MV-4-11 (cell line): ENCODE measurements around the gene GALNT2.

ENCODE experiments used
- DNase-seq: peaks from one replicate; lab custom pipeline; 2025; lab: John Stamatoyannopoulos, UW

Gene GALNT2

DNA sequence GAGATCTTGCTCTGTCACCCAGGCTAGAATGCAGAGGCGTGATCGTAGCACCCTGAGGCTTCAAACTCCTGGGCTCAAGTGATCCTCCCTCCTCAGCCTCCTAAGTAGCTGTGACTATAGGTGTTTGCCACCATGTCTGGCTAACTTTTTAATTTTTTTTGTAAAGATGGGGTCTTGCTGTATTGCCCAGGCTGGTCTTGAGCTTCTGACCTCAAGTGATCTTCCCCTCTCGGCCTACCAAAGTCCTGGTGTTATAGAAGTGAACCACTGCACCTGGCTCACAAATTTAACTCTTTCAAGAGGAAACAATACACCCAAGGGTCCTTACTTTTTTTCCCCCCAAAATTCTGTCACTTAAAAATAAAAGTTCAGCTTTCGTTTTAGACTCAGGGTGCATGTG is 62.3 kb downstream of the GALNT2 start:
- DNase-seq, result no peak

- DNase-seq, result no peak
Observed at GRCh38 chr1:230130172-230130944, 63.3 kb downstream of the GALNT2 start.

DNA sequence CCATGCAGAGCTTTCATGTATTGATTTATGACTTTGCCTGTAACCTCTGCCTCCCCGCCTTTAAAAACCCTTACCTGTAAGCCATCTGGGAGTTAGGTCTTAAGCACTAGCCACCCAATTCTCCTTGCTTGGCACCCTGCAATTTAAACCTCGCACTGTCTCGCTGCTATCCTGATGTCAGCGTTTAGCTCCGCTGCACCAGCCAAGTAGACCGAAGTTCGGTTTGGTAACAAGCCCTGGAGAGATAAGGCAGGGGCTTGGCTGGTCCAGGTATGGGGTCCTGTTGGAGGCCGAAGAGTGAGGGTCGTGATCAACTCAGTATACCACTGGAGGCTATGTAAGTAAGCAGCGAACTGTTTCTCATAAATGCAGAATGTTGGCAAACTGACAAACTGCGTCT is 64.4 kb downstream of the GALNT2 start:
- DNase-seq, result no peak

- no peak for DNase-seq
Observed at GRCh38 chr1:230132758-230133157, 65.7 kb downstream of the GALNT2 start.

DNA sequence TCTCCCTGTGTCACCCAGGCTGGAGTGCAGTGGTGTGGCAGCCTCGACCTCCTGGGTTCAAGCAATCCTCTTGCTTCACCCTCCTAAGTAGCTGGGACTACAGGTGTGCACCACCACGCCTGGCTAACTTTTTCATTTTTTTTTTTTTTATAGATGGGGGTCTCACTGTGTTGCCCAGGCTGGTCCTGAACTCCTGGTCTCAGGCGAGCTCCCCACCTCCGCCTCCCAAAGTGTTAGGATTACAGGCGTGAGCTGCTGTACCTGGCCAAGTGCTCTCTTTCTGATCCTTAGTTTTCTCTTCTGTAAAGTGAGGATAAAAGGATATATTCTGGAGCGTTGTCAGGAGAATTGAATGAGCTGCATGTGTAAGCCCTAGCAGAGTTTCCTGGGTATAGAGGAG is 68.7 kb downstream of the GALNT2 start:
- no peak for DNase-seq

- DNase-seq, result no peak
Observed at GRCh38 chr1:230136453-230137336, 69.7 kb downstream of the GALNT2 start.

DNA sequence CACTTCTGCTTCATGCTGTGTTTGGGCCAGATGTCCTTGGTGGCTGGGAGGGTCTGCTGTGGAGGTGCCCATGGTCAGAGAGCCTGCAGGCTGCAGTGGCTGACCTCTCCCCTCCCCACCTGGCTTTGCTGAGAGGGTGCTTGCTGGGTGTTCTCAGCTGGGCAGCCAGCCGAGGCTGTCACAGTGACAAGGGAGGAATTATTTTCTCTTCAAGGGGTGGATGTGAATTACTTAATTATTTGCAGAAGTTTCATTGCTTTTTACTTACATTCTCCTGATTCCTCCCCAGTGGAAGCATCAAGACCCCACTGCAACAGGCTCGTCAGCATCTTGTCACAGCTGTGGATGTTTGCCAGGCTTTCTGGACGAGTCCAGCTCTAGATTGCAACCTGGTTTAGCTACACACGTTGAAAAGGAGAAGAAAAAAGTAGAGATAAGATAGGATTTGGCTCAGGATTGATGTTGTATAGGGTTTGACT is 70.3 kb downstream of the GALNT2 start:
- no peak for DNase-seq

DNA sequence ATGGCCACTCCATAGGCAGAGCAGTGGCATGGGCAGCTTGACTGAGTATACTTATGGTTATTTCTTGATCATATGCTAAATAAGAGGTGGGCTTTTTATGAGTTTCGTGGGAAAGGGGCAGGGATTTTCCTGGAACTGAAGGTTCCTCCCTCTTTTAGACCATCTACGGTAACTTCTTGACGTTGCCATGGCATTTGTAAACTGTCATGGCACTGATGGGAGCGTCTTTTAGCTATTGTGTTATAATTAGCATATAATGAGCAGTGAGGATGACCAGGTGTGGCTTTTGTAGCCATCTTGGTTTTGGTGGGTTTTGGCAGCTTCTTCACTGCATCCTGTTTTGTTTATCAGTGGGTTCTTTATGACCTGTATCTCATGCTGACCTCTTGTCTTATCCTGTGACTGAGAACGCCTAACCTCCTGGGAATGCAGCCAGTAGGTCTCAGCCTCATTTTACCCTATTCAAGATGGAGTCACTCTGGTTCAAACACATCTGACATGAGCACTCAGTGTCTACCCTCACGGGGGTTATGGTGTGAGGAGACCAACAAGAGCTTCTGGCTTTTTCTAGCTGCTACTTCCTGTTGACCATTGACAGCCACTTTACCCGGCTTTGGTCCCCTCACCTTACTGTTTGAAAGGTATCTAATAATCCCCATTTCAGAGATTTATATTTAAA is 71.7 kb downstream of the GALNT2 start:
- no peak for DNase-seq

GRCh38 chr1:230139315-230139714 is 72.3 kb downstream of the GALNT2 start:
- no peak for DNase-seq

DNA sequence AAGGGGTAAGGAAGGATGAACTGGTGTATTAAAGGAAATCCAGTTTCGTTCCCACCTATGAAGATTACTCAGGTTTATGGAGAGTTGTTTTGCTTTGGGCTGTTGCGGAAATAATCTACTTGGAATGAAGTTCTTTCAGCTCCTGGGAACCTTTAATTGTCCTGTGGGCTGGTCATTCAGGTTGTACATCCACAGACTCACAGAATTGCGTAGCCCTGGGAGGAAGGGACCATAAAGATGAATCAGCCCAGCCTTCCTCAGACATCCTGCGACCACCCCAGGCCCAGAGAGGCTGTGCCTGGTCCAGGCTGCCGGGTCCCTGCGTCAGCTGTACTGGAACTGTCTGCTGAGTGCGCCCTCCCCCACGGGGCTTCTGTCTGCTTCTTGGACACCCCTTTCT is 72.7 kb downstream of the GALNT2 start:
- no peak for DNase-seq

- peak; percentile 41 for DNase-seq
Observed at GRCh38 chr1:230140221-230141020, 73.4 kb downstream of the GALNT2 start.

- DNase-seq, result no peak
Observed at GRCh38 chr1:230141021-230141648, 74.1 kb downstream of the GALNT2 start.

DNA sequence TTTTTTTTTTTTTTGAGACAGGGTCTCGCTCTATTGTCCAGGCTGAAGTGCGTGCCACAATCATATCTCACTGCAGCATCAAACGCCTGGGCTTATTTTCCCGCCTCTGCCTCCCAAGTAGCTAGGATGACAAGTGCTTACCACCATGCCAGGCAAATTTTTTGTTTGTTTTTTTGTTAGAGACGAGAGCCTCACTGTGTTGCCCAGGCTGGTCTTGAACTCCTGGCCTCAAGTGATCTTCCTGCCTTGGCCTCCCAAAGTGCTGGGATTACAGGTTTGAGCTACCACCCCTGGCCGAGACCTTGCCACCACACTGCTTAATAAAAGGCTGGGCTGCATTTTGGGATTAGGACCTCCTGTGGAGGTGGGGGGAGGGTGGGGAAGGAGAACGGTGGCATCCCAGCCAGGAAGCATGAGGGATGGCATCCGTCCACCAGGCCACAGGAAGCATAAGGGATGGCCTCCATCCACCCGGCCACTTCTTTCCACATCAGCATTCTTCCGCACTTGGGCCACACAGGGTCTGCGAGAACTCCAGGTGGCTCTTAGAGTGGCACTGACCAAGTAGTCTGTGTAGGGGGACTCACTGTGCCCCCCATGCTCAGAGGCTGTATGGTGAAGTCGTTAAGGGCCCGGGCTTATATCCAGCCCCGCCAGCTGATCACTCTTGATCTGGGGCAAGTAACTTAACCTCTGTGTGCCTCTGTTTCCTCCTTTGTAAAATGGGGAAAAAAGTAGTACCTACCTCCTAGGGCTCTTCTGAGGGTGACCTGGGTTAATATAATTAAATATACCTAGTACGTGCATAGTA is 75.0 kb downstream of the GALNT2 start:
- no peak for DNase-seq

DNA sequence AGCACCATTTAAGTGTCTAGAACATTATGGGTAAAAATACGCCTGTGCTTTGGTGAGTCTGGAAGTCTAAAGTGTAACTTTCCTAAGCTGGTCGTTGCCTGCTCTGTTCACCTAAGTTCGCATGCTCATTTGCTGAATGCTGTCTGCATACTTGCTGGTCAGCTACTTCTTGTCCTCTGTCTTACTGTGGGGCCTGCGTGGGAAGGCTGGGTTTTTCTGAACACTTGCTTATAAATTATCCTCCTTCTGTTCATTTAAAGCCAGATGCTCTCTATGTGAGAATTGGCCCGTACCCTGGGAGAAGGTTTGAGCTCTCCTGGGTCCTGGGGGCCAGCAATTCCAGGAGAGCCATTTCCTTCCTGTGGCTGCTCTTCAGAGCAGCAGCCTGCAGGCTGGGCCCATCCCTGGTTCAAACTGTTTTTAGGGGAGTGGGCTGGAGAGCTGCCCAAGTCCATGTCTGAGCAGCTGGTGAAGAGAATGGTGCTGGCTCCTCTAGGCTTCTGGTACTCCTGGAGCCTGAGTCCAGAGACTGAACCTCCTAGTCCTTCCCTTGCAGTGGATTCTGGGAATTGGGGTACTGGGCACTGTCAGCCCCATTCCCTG is 75.7 kb downstream of the GALNT2 start:
- no peak for DNase-seq

DNA sequence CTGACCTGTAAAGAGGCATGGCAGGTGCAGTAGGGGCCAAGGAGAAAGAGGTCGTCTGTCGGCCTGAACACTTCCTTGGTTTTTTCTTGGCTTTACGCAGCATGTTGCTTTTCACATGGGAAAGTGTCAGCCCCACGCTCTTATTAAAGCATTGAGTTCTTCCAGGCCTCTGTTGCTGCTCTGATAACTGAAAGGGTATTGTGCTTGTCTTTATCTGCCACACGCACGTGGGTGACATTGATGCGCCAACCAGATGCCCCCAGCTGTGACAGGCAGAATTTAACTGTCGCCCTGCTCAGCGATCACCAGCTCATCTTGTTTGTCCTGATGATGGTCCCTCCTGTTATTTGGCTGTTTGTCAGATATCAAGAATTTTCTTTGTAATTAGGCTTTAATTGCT is 76.5 kb downstream of the GALNT2 start:
- DNase-seq, result no peak

- DNase-seq, result no peak
Observed at GRCh38 chr1:230144010-230144614, 77.1 kb downstream of the GALNT2 start.

DNA sequence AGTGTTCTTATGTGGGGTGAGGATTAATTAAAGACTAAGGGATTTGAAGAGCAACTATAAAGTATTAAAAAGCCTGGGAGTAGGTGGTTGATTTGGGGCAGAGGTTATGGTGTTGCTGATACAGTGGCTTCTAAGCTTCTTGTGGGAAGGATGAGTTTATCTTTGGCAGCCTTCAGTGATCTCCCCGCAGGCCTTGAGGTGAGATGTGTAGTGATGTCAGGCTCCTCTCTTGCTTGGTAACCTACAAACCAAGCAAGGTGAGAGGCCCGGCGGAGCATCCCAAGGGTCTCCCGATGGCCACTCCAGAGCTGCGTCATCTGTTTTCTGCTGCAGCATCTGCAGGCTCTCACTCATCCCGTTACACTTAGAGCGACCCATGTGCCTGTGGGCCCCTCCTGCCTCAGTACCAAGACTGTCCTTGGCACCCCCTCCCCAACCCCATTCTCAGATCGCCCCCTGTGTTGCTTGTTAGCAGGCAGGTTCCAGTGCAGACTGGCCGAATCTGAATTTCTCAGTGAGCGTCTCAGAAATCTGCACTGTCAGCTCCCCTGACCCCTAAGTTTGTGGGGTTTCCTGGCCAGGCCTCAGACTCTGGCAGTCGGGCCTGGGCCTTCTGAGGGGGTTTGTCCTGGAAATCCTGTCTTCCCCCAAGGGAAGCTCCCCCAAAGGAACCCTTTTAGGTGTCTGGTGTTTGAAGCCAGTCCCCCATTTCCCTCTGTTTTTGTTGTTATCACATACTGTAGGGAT is 77.9 kb downstream of the GALNT2 start:
- DNase-seq, result no peak

DNA sequence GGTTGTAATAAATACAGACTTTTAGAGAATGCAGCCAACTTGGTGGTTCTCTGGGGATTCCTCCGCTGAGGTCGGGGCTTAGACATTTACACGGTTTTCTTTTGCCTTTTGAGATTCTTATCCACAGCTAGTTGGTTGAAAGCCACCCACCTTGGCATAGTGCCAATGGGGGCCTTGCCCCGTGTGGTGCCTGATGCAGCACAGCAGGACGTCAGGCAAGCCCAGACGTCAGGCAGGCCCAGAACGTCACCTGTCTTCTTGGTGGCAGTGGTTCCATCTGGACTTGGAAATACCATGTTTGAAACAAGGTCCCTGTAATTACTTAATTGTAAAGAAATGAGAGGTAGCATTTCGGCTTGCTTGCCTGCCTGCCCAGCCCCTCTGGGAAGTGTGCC is 78.5 kb downstream of the GALNT2 start:
- no peak for DNase-seq

GRCh38 chr1:230145953-230146476 is 79.0 kb downstream of the GALNT2 start:
- DNase-seq, result peak; percentile 86
